Heart right ventricle (tissue), 16 donors: Measurements from ENCODE around the gene CYB561. TPM values are rescaled to one million over a fixed set of nuclear protein-coding genes. Genes with fewer than 3 reads are reported as not detected.
A peak's percentile ranks its signal among the peaks of the same experiment; 100 is the strongest.

Experiments used
- ATAC-seq, 8 donors: fragments of 200-7000 bp; cut with Tn5 transposase; one replicate each; pipeline ENCODE4 v1.9.1; 2020; ENCODE audit warnings: mild to moderate bottlenecking in 8 of 8, moderate library complexity in 8 of 8, moderate number of reproducible peaks in 1 of 8
- DNase-seq, 2 donors: peaks; one replicate each; pipeline ENCODE4 v3.0.0-alpha.2; 2020
- H3K27ac ChIP-seq, 10 donors: fragments of 200-600 bp; sonication (generic) in 2 of 10; one replicate each; pipeline versions ENCODE4 v1.5.0 to v1.8.0; 2020 to 2022; ENCODE audit warnings: mild to moderate bottlenecking in 3 of 10
- H3K27me3 ChIP-seq, 7 donors: fragments of 200-600 bp; one replicate each; pipeline ENCODE4 v1.8.0; 2021 to 2022; ENCODE audit warnings: mild to moderate bottlenecking in 2 of 7
- H3K36me3 ChIP-seq, 9 donors: fragments of 200-600 bp; sonication (generic) in 1 of 9; one replicate each; pipeline versions ENCODE4 v1.5.0 to v1.8.0; 2020 to 2022; ENCODE audit warnings: mild to moderate bottlenecking in 2 of 9
- H3K4me1 ChIP-seq, 9 donors: fragments of 200-600 bp; sonication (generic) in 1 of 9; one replicate each; pipeline versions ENCODE4 v1.5.0 to v1.8.0; 2020 to 2022; ENCODE audit warnings: mild to moderate bottlenecking in 4 of 9
- H3K4me3 ChIP-seq, 10 donors: fragments of 200-600 bp; sonication (generic) in 2 of 10; one replicate each; pipeline versions ENCODE4 v1.5.0 to v1.8.0; 2020 to 2022; ENCODE audit warnings: mild to moderate bottlenecking in 7 of 10, moderate library complexity in 2 of 10
- H3K9me3 ChIP-seq, 11 donors: fragments of 200-600 bp in 10 of 11; sonication (generic) in 2 of 11; one replicate each; pipeline versions ENCODE4 v1.5.0 to v1.8.0; 2013 to 2022; ENCODE audit warnings: mild to moderate bottlenecking in 2 of 11, control low read depth in 1 of 11, moderate library complexity in 1 of 11
- WGBS, 2 donors: extraction: QIAGEN DNeasy Blood & Tissue Kit; methylation state at CpG; one replicate each; pipeline ENCODE4 v1.1.7; 2013; ENCODE audit warnings: inconsistent platforms in 1 of 2; 5-methylcytosine and 5-hydroxymethylcytosine counted together
- intact Hi-C, 10 donors: fragments of 100-400 bp; cut with DNase I; formaldehyde crosslinking; loops; one replicate each; pipeline versions ENCODE4 v1.11.1 to v1.14.2; 2022
- polyA plus RNA-seq, 2 donors: library from polyadenylated mRNA; stranded (reverse); fragments of 200-250 nt; gene quantifications; one replicate each; pipeline ENCODE4 v1.2.3, GENCODE V29; 2013
- total RNA-seq, 10 donors: library from RNA; stranded (reverse); fragmentation: NEBNext Ultra II Directional in 3 of 10; extraction: Animal tissue kit (Norgen Biotek cat#: 25700) in 3 of 10; gene quantifications; one replicate each; pipeline versions ENCODE4 v1.2.1 to v1.2.4, GENCODE V29; 2021 to 2023
- TF ChIP-seq, protein P1 (sequence below), 9 donors: fragments of 200-600 bp; sonication (generic) in 2 of 9; IDR thresholded peaks; one replicate each; pipeline versions ENCODE4 v1.5.0 to v1.8.0; 2021 to 2022; ENCODE audit warnings: antibody characterized with exemption in 9 of 9, mild to moderate bottlenecking in 5 of 9, moderate library complexity in 1 of 9
- donor health status: Arrhythmogenic right ventricular cardiomyopathy.
- donor health status: ischemic (EF 13 %, LVEDD 7.1; RV severe dilation, severe dysfunction).
- donor health status: healthy with polysubstance abuse.
- donor health status: DM: no; HTN: yes; CAD: no.
- donor health status: DM: no; HTN: no; CAD: no.
- donor health status: ischemic (EF 25% LVEDD 6.9; RV normal size, moderate dysfunction).
- donor health status: ischemic (EF 25% LVEDD 5.7; RV mildly dilated, moderate dysfunction).
- donor health status: healthy.
- donor health status: DM: yes; HTN: yes; CAD: no.
- donor health status: Ischemic cardiomyopathy.
- donor health status: ischemic (EF 35%, LVEDD 5.7; RV mildly dilated, moderate dysfunction).
- donor health status: nonischemic (EF 11% LVEDD 7.7; RV severe dilation, severe dysfunction).
- donor health status: DM: yes; HTN: yes; CAD: no.
- donor health status: PGD.
- donor health status: ischemic (EF 29% LVEDD 5.4; RV normal size, mild dysfunction).
- donor health status: nonischemic (EF 23%, LVEDD 6.1; RV moderate dilation, normal function).

CYB561 gene
- total and polyA plus RNA-seq, 12 donors, result 5.5 to 22.8 (median 8.5) TPM

DNA sequence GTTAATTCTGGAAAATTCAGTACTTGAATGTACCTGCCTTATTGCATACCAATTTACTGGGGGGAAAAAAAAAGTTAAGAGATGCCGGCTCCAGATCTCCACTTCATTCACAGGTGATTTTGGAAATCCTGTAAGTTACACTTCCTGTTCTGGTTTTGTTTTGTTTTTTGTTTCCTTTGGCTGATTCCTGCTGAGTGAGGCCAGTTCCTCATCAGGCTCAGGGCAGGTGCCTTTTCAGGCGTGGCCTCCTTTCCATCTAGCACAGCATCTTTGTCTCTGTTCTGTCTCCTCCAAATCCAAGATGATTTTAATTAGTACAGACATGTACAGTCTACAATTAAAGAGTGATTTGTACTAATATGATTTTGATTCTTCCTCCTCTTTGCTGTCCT is 19.2 kb downstream of the CYB561 start:
- peaks cover 0 to 8% (median 0%) of the 10 kb centered on the region in 9 donors for H3K36me3 ChIP-seq
- ATAC-seq (no peak), DNase-seq (no peak)
- 72 to 73% methylated on average over 2 of the region's 2 CpGs for WGBS, 2 donors
- H3K27me3 ChIP-seq, result no peaks in the 10 kb centered on the region
- no peaks in the 10 kb centered on the region for H3K9me3 ChIP-seq
- TF ChIP-seq, protein P1, sequence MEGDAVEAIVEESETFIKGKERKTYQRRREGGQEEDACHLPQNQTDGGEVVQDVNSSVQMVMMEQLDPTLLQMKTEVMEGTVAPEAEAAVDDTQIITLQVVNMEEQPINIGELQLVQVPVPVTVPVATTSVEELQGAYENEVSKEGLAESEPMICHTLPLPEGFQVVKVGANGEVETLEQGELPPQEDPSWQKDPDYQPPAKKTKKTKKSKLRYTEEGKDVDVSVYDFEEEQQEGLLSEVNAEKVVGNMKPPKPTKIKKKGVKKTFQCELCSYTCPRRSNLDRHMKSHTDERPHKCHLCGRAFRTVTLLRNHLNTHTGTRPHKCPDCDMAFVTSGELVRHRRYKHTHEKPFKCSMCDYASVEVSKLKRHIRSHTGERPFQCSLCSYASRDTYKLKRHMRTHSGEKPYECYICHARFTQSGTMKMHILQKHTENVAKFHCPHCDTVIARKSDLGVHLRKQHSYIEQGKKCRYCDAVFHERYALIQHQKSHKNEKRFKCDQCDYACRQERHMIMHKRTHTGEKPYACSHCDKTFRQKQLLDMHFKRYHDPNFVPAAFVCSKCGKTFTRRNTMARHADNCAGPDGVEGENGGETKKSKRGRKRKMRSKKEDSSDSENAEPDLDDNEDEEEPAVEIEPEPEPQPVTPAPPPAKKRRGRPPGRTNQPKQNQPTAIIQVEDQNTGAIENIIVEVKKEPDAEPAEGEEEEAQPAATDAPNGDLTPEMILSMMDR (IDR thresholded peaks at IDR 0.05), result no peak
- no peak overlapping the region for H3K27ac ChIP-seq
- intact Hi-C loops, result loop anchor here in 6 of 10 donors (2.0 to 10.0 kb wide), 7 partner anchors 50 to 268 kb away; partner anchors contain the start of genes ACE (in 1 of the 6) and DCAF7 (in 1 of the 6)
- H3K4me1 ChIP-seq, result peaks cover 0 to 57% (median 25%) of the 10 kb centered on the region in 9 donors
- no peak overlapping the region for H3K4me3 ChIP-seq

DNA sequence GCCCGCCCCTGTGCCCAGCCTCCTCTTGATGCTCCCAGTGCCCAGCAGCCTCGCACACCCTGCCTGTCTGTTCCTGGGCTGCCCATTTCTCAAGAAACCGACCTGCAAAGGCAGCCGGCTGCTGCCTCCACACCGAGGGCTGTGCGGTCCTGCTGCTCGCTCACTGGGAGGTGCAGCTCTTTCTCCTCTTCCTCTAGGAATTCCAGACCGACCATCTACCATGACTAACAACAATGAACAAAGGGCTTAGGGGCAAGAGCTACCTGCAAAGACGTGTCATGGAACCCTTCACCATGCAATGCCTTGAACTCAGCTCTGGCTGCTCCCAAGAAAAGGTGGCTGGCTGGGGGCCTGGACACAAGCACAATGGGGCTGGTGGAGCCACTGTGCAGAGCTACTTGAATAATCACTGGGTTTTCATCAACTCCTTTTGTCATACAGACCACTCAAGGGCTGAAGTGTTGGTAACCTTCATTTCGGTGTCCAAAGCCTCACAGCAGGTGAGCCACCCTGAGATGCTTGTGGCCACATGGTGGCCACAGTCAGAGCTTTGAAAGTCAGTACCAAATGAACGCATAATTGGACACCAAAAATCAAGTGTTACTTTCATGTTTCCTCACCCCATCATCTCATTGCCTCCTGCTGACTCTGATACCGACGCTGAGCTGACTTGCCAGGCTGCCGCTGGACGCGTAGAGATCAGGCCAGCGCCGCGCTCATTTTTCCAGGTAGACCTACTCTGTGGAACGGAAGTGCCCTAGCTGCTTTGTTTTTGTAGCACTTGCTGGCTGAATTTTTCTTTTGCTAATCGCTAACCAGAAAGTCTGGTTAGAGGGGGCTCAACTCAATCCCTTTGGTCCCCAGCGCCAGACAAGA is 19.8 kb downstream of the CYB561 start:
- ATAC-seq, result peak in 1 of 8 donors; percentile 18
- H3K27me3 ChIP-seq, result no peaks in the 10 kb centered on the region
- peaks cover 0 to 50% (median 25%) of the 10 kb centered on the region in 9 donors for H3K4me1 ChIP-seq
- DNase-seq, result no peak
- TF ChIP-seq, protein P1 (IDR thresholded peaks at IDR 0.05), result no peak
- 89 to 91% methylated on average over 22 of the region's 22 CpGs for WGBS, 2 donors
- H3K4me3 ChIP-seq, result no peak overlapping the region
- H3K9me3 ChIP-seq, result no peaks in the 10 kb centered on the region
- intact Hi-C loops, result loop anchor here in 6 of 10 donors (2.0 to 10.0 kb wide), 7 partner anchors 51 to 269 kb away; partner anchors contain the start of genes ACE (in 1 of the 6) and DCAF7 (in 1 of the 6)
- H3K36me3 ChIP-seq, result peaks cover 0 to 15% (median 0%) of the 10 kb centered on the region in 9 donors
- H3K27ac ChIP-seq, result no peak overlapping the region

GRCh38 chr17:63425483-63425882 is 20.6 kb downstream of the CYB561 start:
- H3K4me3 ChIP-seq, result no peak overlapping the region
- no peak overlapping the region for H3K27ac ChIP-seq
- peaks cover 0 to 49% (median 25%) of the 10 kb centered on the region in 9 donors for H3K4me1 ChIP-seq
- H3K9me3 ChIP-seq, result no peaks in the 10 kb centered on the region
- DNase-seq (peak; percentile 63 to 84), ATAC-seq (peak; percentile 75 to 88 (median 86))
- intact Hi-C loops, result loop anchor here in 7 of 10 donors (1.0 to 10.0 kb wide), 8 partner anchors 52 to 269 kb away; partner anchors contain the start of genes ACE (in 1 of the 7) and DCAF7 (in 1 of the 7)
- no peaks in the 10 kb centered on the region for H3K27me3 ChIP-seq
- 1 to 3% methylated on average over 7 of the region's 7 CpGs for WGBS, 2 donors
- peaks cover 0 to 22% (median 0%) of the 10 kb centered on the region in 9 donors for H3K36me3 ChIP-seq
- TF ChIP-seq, protein P1 (IDR thresholded peaks at IDR 0.05), result peak; percentile 89 to 98 (median 98)

GRCh38 chr17:63423963-63424362 is 22.1 kb downstream of the CYB561 start:
- H3K36me3 ChIP-seq, result peaks cover 0 to 36% (median 5%) of the 10 kb centered on the region in 9 donors
- 90 to 95% methylated on average over 7 of the region's 7 CpGs for WGBS, 2 donors
- H3K4me3 ChIP-seq, result no peak overlapping the region
- H3K9me3 ChIP-seq, result no peaks in the 10 kb centered on the region
- H3K27me3 ChIP-seq, result no peaks in the 10 kb centered on the region
- intact Hi-C loops, result loop anchor here in 5 of 10 donors (2.0 to 10.0 kb wide), 4 partner anchors 55 to 271 kb away; no protein-coding TSS in a partner anchor
- TF ChIP-seq, protein P1 (IDR thresholded peaks at IDR 0.05), result no peak
- H3K4me1 ChIP-seq, result peaks cover 0 to 49% (median 25%) of the 10 kb centered on the region in 9 donors
- DNase-seq, result no peak
- H3K27ac ChIP-seq, result peak overlapping the region in 2 of 10 donors; percentile 17 to 35
- ATAC-seq, result no peak
